GM18870 (cell line): ENCODE results near the gene HMG20B.

ENCODE experiments used
- ATAC-seq: cut with Tn5 transposase; IDR thresholded peaks from one replicate; pipeline ENCODE4 v1.9.1; 2021; ENCODE audit warnings: moderate library complexity; ENCODE audit not compliant: unreplicated experiment

Gene HMG20B

GRCh38 chr19:3536429-3537100 lies 36.2 kb upstream of the HMG20B start:
- no peak for ATAC-seq

- no peak for ATAC-seq
Observed at GRCh38 chr19:3537101-3537437, 35.7 kb upstream of the HMG20B start.

- no peak for ATAC-seq
Observed at GRCh38 chr19:3537438-3538240, 35.1 kb upstream of the HMG20B start.

DNA sequence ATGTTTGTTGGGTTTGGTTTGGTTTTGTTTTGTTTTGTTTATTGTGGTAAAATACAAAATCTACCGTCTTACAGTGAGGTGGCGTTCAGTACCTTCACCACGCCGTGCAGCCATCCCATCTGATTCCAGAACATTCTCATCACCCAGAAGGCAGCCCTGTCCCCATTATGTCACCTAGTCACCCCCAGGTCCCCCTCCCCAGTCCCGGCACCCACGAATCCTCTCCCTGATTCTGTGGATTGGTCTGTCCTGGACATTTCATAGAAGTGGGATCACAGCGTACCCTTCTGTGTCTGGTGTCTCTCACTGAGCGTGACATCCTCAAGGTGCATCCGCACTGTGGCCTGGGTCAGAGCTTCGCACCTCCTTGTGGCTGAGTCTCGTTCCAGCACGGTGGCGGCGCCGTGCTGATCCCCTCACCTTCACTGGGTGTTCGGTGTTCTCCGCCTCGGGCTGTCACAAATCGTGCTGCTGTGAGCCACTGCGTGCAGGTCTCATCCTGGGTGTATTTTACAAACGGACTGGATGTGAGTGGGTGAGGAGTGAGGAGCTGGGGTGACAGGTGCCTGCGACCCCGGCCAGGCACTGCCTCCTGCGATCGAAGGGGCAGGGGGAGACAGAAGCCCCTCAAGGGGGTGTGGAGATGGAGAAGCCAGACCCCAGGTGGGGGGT lies 34.4 kb upstream of the HMG20B start:
- no peak for ATAC-seq

DNA sequence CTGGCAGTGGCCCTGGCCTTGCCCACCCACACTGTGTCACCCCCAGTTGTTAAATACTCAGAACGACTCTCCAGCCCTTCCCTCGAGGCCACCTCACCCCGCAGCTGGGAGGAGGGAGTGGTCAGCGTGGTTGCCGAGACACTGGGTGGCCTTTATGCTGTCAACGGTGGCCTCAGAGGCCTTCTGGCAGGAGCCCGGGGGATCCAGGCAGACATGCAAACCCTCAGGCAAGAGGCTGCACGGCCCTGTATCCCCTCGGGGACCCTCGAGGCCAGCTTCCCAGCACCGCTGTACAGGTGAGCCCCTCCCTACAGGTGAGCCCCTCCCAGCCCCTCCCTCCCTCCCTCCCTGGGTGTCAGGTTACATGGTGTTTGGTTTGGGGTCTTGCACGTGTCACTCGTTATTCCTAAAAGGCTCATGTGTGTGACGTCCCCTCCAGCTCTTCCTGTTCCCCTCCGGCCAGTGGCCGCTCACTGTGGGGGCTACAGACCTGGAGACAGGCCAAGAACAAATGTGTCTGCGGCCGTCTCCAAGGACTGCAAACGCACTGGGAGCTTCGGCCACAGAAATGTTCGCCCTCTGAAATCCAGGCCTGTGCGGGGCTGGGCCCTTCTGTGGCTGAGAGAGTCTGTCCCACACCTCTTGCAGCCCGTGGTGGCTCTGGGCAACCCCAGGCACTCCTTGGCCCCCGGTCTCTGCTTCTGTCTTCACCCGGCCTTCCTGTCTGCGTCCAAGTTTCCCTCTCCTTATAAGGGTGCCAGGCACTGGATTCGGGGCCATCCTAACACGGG lies 33.6 kb upstream of the HMG20B start, which contains the start of gene TEKTIP1:
TEKTIP1 (plus strand) TSS at position 210 of the 791 bp plus-strand sequence; CDS start at position 214, 4 bp downstream.
- no peak for ATAC-seq

- ATAC-seq = no peak
Observed at GRCh38 chr19:3539756-3540118, 33.0 kb upstream of the HMG20B start.

DNA sequence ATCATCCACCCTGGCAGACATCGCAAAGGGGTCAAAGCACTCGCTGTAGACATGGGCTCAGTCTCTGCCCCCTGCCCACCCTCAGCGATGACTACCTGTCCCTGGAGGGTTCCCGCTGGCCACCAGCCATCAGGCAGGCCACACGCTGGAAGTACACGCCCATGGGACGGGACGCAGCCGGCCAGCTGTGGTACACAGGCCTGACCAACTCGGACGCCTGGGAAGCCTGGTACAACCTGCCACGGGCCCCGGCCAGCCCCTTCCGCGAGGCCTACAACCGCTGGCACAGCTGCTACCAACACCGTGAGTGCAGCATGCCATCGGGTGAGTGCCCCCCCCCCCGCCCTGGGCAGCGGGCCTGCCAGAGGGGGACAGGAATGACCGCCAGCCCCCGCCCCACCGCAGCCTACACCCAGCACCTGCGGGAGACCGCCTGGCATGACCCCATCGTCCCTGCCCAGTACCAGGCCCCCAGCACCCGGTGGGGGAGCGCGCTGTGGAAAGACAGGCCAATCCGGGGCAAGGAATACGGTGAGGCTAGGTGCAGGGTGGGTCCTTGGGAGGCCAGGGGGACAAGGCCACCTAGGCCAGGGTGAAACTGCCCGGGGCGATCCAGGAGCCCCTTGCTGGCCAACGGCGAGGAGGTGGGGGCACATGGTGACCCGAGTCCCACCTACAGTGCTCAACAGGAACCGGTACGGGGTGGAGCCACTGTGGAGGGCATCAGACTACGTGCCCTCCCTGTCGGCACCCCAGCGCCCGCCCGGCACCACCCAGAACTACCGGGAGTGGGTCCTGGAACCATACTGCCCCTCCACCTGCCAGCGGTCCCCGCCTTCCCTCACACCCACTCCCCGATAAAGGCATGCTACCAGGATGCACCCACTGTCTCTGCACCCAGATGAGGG lies 29.3 kb upstream of the HMG20B start:
- no peak for ATAC-seq

GRCh38 chr19:3544058-3544376 lies 28.7 kb upstream of the HMG20B start:
- ATAC-seq = no peak

DNA sequence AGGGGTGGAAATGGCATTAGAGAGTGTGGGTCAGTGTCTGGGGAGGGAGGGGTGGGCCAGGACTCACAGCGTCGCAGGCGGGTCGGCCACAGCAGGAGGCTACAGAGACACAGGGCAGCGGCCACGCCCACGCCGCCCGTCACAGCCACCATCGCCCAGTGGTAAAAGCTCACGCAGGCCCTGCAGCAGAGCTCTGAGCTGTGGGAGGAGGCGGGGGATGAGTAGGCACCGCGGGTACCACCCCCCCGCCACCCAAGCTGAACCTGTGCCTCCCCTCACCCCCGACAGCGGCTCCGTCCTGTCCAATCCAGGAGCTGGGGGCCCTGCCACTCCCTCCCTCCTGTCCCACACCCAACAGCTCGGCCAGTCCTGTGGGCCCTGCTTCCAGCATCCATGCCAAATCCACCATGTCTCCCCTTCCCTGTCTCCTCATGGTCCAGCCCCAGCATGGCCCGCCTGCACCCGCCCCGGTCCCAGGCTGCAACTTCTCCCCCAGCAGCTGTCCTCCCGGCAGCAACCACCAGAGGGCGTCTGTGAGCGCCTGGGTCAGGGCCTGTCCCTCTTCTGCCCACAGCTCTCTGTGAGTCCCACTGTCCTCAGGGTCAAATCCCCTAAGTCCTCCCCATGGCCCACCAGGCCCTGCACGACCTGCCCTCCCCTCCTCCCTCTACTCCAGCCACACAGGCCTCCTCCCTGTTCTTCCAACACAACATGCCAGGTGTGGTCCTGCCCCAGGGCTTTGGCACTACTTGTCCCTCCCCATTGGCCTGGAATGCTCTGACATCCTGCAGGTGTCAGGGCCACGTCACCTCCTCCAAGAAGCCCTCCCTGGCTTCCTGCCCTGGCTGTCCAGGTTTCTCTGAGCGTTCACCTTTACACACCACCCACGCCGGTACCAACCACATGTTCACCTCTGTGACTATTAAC lies 27.7 kb upstream of the HMG20B start:
- no peak for ATAC-seq

- ATAC-seq = no peak
Observed at GRCh38 chr19:3545669-3546034, 27.1 kb upstream of the HMG20B start.

DNA sequence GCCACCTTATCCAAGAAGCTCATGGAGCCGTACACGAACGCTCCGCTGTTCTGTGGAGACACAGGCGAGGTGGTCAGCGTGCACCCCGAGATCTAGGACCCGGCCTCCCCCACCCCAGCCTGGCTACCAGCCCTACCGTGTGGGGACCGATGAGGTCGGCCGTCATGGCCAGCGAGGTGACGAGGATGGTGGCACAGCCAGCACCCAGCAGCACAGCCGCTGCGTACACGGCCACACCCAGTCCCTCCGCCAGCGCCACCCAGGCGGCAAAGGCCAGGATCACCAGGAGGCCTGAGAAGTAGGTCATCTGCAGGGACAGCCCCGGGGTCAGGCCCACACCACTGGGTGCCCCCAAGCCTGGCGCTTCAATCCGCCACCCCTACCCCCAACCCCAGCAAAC lies 26.6 kb upstream of the HMG20B start:
- no peak for ATAC-seq

- ATAC-seq = no peak
Observed at GRCh38 chr19:3547301-3547731, 25.4 kb upstream of the HMG20B start.

DNA sequence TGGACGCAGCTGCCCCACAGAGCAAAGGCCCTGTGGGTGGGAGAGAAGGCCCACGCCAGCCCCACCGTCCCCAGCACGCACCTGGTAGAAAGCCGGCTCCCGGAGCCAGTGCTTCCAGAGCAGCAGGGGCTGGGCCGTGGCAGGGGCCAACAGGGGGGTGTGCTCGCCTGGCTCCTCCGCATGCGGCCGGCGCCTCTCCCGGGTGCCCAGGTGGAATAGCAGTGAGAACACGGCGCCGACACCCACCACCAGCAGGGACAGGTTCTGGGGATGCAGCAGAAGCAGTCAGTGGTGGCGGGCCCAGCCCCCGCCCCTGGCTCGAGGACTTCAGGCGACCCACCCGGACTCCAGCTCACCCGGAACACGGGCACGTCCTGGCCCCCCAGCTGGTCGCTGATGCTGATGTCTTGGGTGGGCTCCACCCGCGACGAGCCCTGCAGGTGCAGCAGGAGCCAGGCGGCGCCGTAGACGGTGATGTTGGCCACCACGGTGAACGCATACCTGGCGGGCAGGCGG lies 24.9 kb upstream of the HMG20B start:
- ATAC-seq = no peak

- no peak for ATAC-seq
Observed at GRCh38 chr19:3548606-3549005, 24.1 kb upstream of the HMG20B start.

- no peak for ATAC-seq
Observed at GRCh38 chr19:3549816-3550215, 22.9 kb upstream of the HMG20B start.

DNA sequence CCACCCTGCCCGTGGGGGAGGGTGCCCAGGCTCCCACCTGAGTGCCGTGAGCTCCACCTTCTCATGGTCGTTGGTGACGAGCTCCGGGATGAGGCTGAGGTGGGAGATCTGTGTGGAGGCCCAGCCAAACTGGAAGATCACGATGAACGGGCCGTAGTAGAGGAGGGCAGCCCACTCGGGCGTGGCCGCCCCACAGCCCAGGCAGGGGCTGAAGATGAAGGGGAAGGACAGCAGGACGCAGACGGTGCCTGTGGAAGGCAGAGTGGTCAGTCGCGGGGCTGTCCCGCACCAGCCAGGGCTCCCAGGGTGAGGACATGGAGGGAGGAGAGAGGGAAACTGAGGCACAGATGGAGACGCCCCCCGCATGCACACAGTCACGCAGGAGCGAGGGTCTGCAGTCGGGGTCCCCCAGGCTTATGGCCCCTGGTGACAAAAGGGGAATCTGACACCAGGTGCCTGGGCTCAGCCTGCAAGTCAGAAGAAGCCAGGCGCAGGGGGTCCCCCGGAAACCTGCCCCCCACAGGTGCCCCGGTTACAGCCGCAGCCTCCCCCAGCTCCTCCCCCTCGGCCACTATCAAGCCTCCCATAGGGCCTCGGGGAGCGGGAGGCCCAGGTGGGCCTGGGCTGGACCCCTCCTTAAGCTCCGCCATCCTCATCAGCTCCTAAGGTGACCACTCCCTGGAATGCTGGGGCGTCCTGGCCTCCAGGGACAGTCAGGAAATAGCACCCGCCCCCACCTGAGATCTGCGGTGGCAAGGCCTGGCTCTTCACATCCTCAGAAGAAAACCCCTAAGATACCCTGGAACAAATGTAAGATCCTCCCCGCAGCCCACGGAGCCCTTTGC lies 21.6 kb upstream of the HMG20B start:
- ATAC-seq = no peak

- ATAC-seq = no peak
Observed at GRCh38 chr19:3551792-3552095, 21.0 kb upstream of the HMG20B start.
